Measurements from ENCODE around the gene ONECUT3. TPM values are rescaled to one million over a fixed set of nuclear protein-coding genes. Genes with fewer than 3 reads are reported as not detected.

Gene ONECUT3
- polyA plus RNA-seq, 1 of the 3 experiments (the other 2 are of a cell fraction), result not detected

- TF ChIP-seq SMC3 (IDR thresholded peaks at IDR 0.05; ENCODE audit: low read depth, low read length), result no peak
Observed at GRCh38 chr19:1804858-1805257, 51.6 kb downstream of the ONECUT3 start (continued).

GRCh38 chr19:1805401-1806183 lies 52.3 kb downstream of the ONECUT3 start:
- Histone ChIP-seq H3F3A (replicated peaks; ENCODE audit: insufficient read depth) (no peaks in the 10 kb centered on the region), H3K4me1 (ENCODE audit: control insufficient read depth in 1 of 2, insufficient read depth in 2 of 2, low read depth in 1 of 2, low read length in 1 of 2) (no peaks in the 10 kb centered on the region), H3K79me2 (ENCODE audit: insufficient read depth) (no peaks in the 10 kb centered on the region), H2AFZ (ENCODE audit: low read depth) (no peak overlapping the region), H3K27ac (ENCODE audit: low read depth in 2 of 2, low read length in 1 of 2) (no peak overlapping the region), H3K27me3 (ENCODE audit: insufficient read depth) (no peaks in the 10 kb centered on the region), H3K36me3 (replicated peaks in 1 of 2; ENCODE audit: control insufficient read depth in 1 of 2, insufficient read depth in 2 of 2, low read length in 1 of 2) (no peaks in the 10 kb centered on the region), H3K9me3 (no peaks in the 10 kb centered on the region), H3K9me2 (no peaks in the 10 kb centered on the region), H3K9ac (no peak overlapping the region), H3K4me3 (ENCODE audit: low read depth in 2 of 2, low read length in 1 of 2) (no peak overlapping the region), H4K20me1 (ENCODE audit: insufficient read depth) (no peaks in the 10 kb centered on the region), H3K4me2 (no peak overlapping the region)
- 79% methylated on average over 7 of the region's 24 CpGs for WGBS (ENCODE audit: low lambda C conversion rate)
- POLR2A ChIA-PET, result no interaction called here
- DNase-seq, result no peak
- CTCF ChIA-PET, result interaction anchor here (1.5 to 3.4 kb wide), 3 partner anchors 17 to 20 kb away, joined by 3 to 14 read pairs (median 6); no protein-coding TSS in a partner anchor
- TF ChIP-seq FOSL2 (IDR thresholded peaks at IDR 0.05; ENCODE audit: borderline replicate concordance, low read depth) (no peak), SMC3 (IDR thresholded peaks at IDR 0.05; ENCODE audit: low read depth, low read length) (no peak), RFX5 (IDR thresholded peaks at IDR 0.05; ENCODE audit: low read length) (no peak), REST (IDR thresholded peaks at IDR 0.05; ENCODE audit: low read depth, low read length) (no peak), TEAD4 (IDR thresholded peaks at IDR 0.05; ENCODE audit: borderline replicate concordance, insufficient read depth) (no peak), EP300 (IDR thresholded peaks at IDR 0.05; ENCODE audit: borderline replicate concordance in 1 of 2, low read depth in 1 of 2, low read length in 1 of 2) (no peak), RAD21 (IDR thresholded peaks at IDR 0.05; ENCODE audit: low read length) (no peak), IRF3 (IDR thresholded peaks at IDR 0.05; ENCODE audit: low read depth, low read length) (no peak), MXI1 (IDR thresholded peaks at IDR 0.05; ENCODE audit: low read depth, low read length) (no peak)
- TF ChIP-seq, protein P1, sequence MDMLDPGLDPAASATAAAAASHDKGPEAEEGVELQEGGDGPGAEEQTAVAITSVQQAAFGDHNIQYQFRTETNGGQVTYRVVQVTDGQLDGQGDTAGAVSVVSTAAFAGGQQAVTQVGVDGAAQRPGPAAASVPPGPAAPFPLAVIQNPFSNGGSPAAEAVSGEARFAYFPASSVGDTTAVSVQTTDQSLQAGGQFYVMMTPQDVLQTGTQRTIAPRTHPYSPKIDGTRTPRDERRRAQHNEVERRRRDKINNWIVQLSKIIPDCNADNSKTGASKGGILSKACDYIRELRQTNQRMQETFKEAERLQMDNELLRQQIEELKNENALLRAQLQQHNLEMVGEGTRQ (IDR thresholded peaks at IDR 0.05; ENCODE audit: borderline replicate concordance, low read depth, low read length), result no peak
- TF ChIP-seq, protein P2, sequence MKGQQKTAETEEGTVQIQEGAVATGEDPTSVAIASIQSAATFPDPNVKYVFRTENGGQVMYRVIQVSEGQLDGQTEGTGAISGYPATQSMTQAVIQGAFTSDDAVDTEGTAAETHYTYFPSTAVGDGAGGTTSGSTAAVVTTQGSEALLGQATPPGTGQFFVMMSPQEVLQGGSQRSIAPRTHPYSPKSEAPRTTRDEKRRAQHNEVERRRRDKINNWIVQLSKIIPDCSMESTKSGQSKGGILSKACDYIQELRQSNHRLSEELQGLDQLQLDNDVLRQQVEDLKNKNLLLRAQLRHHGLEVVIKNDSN (IDR thresholded peaks at IDR 0.05; ENCODE audit: borderline replicate concordance, low read depth), result no peak
